ENCODE results near the gene TRPC4. TPM values are rescaled to one million over a fixed set of nuclear protein-coding genes. Genes with fewer than 3 reads are reported as not detected.
"Not testable (repeated sequence)": the region's sequence is repeated elsewhere in the genome, so short reads cannot be mapped to it uniquely, and the experiment has no call there.

The TRPC4 gene
- total RNA-seq, 1 donor from 2014 or later = 14.7 TPM

GRCh38 chr13:37835392-37835791 is 34.2 kb downstream of the TRPC4 start:
- DNase-seq (ENCODE audit: low spot score in 2 of 2) = no peak
- no peak for FAIRE-seq

- DNase-seq (ENCODE audit: low spot score in 2 of 2) = no peak
- no peak for FAIRE-seq
Measured at GRCh38 chr13:37833411-37833810, 36.2 kb downstream of the TRPC4 start.

- no peak for DNase-seq (ENCODE audit: low spot score in 2 of 2)
Measured at GRCh38 chr13:37816276-37816675, 53.3 kb downstream of the TRPC4 start.

GRCh38 chr13:37811441-37811840 is 58.1 kb downstream of the TRPC4 start:
- FAIRE-seq = no peak

More at GRCh38 chr13:37816276-37816675, 53.3 kb downstream of the TRPC4 start:
- FAIRE-seq = no peak

GRCh38 chr13:37806666-37807065 is 62.9 kb downstream of the TRPC4 start:
- FAIRE-seq = no peak
- DNase-seq (ENCODE audit: low spot score in 2 of 2) = no peak

More at GRCh38 chr13:37811441-37811840, 58.1 kb downstream of the TRPC4 start:
- no peak for DNase-seq (ENCODE audit: low spot score in 2 of 2)

GRCh38 chr13:37797631-37798030 is 71.9 kb downstream of the TRPC4 start:
- FAIRE-seq (no peak), DNase-seq (ENCODE audit: low spot score in 2 of 2) (no peak)

GRCh38 chr13:37796795-37797194 is 72.8 kb downstream of the TRPC4 start:
- peak; percentile 72 for FAIRE-seq
- not testable (repeated sequence) for DNase-seq (ENCODE audit: low spot score in 2 of 2)

GRCh38 chr13:37795326-37795725 is 74.2 kb downstream of the TRPC4 start:
- no peak for FAIRE-seq
- no peak for DNase-seq (ENCODE audit: low spot score in 2 of 2)

- FAIRE-seq (no peak), DNase-seq (ENCODE audit: low spot score in 2 of 2) (no peak)
Measured at GRCh38 chr13:37791699-37792098, 77.9 kb downstream of the TRPC4 start.

GRCh38 chr13:37788346-37788745 is 81.2 kb downstream of the TRPC4 start:
- FAIRE-seq (no peak), DNase-seq (ENCODE audit: low spot score in 2 of 2) (no peak)

GRCh38 chr13:37777676-37778075 is 91.9 kb downstream of the TRPC4 start:
- DNase-seq (ENCODE audit: low spot score in 2 of 2) (no peak), FAIRE-seq (no peak)

GRCh38 chr13:37775871-37776270 is 93.7 kb downstream of the TRPC4 start:
- FAIRE-seq (no peak), DNase-seq (ENCODE audit: low spot score in 2 of 2) (no peak)

GRCh38 chr13:37772644-37773043 is 96.9 kb downstream of the TRPC4 start:
- no peak for FAIRE-seq

GRCh38 chr13:37769545-37769944 is 100.0 kb downstream of the TRPC4 start:
- FAIRE-seq = no peak
- no peak for DNase-seq (ENCODE audit: low spot score in 2 of 2)

More at GRCh38 chr13:37772644-37773043, 96.9 kb downstream of the TRPC4 start:
- no peak for DNase-seq (ENCODE audit: low spot score in 2 of 2)

- FAIRE-seq = peak; percentile 3
- no peak for DNase-seq (ENCODE audit: low spot score in 2 of 2)
Measured at GRCh38 chr13:37769078-37769477, 100.5 kb downstream of the TRPC4 start.

GRCh38 chr13:37766502-37766901 is 103.1 kb downstream of the TRPC4 start:
- no peak for FAIRE-seq
- no peak for DNase-seq (ENCODE audit: low spot score in 2 of 2)

GRCh38 chr13:37755349-37755748 is 114.2 kb downstream of the TRPC4 start:
- FAIRE-seq = no peak
- DNase-seq (ENCODE audit: low spot score in 2 of 2) = no peak

GRCh38 chr13:37753776-37754175 is 115.8 kb downstream of the TRPC4 start:
- FAIRE-seq = no peak
- no peak for DNase-seq (ENCODE audit: low spot score in 2 of 2)

GRCh38 chr13:37752146-37752545 is 117.4 kb downstream of the TRPC4 start:
- FAIRE-seq (no peak), DNase-seq (ENCODE audit: low spot score in 2 of 2) (no peak)

- no peak for DNase-seq (ENCODE audit: low spot score in 2 of 2)
- FAIRE-seq = no peak
Measured at GRCh38 chr13:37751025-37751424, 118.5 kb downstream of the TRPC4 start.

GRCh38 chr13:37748913-37749312 is 120.7 kb downstream of the TRPC4 start:
- DNase-seq (ENCODE audit: low spot score in 2 of 2) (no peak), FAIRE-seq (no peak)

GRCh38 chr13:37747071-37747612 is 122.4 kb downstream of the TRPC4 start:
- DNase-seq (ENCODE audit: low spot score in 2 of 2) (no peak), FAIRE-seq (no peak)

GRCh38 chr13:37741536-37741935 is 128.0 kb downstream of the TRPC4 start:
- DNase-seq (ENCODE audit: low spot score in 2 of 2) (no peak), FAIRE-seq (no peak)
